ENCODE results near the gene DGKQ.
"Not testable (repeated sequence)": the region's sequence is repeated elsewhere in the genome, so short reads cannot be mapped to it uniquely, and the experiment has no call there.

DGKQ gene

GRCh38 chr4:919004-919680 lies 54.2 kb downstream of the DGKQ start:
- DNase-seq: not testable (repeated sequence)

GRCh38 chr4:918591-918990 lies 54.8 kb downstream of the DGKQ start:
- not testable (repeated sequence) for DNase-seq

- no peak for DNase-seq
Observed at GRCh38 chr4:917992-918391, 55.4 kb downstream of the DGKQ start.

- no peak for DNase-seq
Observed at GRCh38 chr4:917466-917865, 55.9 kb downstream of the DGKQ start.

- no peak for DNase-seq
Observed at GRCh38 chr4:915595-915994, 57.8 kb downstream of the DGKQ start.

GRCh38 chr4:915041-915474 lies 58.3 kb downstream of the DGKQ start:
- no peak for DNase-seq

GRCh38 chr4:914531-914930 lies 58.8 kb downstream of the DGKQ start:
- DNase-seq: no peak

DNA sequence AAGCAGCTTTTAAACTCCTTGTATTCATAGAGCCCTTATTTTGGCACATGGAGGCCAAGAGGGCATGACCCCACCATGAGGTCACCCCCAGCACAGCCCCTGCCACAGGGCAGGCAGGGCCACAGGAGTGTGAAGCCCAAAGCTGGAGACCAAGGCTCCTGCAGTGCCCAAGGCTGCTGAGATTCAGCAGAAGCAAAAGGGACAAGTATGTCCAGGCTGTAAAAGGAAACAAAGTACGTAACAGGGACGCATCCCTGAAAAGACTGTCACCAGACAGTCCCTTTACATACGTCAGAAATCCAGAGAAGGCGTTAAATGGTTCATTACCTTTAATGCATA lies 60.1 kb downstream of the DGKQ start:
- no peak for DNase-seq

- DNase-seq: no peak
Observed at GRCh38 chr4:912548-913279, 60.7 kb downstream of the DGKQ start.

- DNase-seq: no peak
Observed at GRCh38 chr4:911871-912490, 61.4 kb downstream of the DGKQ start.

DNA sequence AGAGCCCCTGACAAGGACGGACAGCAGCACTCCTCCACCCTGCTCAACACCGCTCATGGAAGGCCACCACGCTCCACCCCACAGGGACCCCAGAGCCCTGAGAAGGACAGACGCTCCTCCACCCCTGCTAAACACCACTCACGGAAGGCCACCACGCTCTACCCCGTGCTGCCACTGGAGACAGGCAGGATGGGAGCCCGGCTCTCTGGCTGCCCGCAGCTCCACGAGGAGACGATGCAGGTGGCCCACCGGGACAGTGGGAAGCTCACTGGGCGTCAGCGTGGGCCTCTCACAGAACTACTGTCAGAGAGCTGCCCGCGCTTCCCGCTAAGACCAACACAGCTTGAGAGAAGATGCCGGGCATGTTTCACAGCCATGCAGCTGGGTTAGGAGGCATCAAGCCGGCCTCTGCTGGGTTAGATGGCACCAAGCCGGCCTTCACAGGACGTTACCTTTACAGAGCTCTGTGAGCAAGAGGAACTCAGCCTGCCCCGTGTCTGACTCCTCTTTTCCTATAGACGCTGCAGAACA lies 62.1 kb downstream of the DGKQ start:
- DNase-seq: no peak

DNA sequence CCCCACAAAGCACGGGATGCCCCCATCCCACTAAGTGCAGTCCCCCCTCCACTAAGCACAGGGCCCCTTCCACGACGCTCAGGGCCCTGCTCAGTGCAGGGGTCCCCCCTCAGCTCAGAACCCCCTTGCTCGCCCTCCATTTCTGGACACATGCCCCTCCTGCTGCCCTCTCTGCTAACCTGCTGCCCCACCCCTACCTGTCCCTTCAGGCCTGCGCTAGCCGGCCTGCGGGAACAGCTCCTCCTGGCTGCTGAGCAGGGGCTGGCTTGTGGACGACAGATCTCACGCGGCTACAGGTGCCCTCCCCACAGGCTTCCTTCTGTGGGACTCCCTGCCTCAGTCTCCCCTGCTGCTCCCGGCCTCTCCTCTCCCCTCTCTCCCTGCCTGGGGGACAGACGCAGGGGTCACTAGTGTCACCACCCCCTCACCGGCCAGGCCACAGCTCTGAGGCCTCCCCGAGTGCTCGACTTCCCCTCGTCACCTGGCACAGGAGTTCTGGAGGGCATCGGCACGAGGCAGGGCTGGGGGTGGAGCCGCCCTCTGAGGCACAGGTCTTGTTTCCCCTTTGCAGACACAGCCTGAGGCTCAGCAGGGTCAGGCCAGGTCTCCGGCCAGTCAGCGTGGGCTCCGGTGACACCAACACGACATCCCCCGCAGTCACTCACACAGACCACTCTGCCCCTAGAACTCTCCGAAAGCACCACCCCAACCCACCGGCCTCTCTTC lies 62.8 kb downstream of the DGKQ start:
- no peak for DNase-seq

GRCh38 chr4:909821-910220 lies 63.5 kb downstream of the DGKQ start:
- DNase-seq: no peak

DNA sequence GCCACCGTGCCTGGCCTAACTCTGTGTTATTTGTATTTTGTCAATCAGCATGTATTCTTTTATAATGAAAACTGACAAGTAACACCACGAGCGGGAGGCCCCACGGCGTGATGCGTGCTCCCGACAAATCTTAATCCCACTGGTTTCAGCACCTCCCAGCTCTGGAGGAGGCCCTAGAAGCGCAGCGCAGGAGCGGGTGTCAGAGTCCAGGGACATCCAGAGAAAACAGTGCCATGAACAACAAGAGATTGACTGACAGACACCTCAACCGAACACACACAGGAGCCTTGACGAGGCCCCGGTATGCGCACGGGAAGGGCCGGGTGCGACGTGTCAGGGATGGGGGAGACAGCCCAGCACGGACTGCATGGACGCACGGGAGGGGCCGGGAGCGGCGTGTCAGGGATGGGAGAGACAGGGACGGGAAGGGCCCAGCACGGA lies 64.2 kb downstream of the DGKQ start:
- no peak for DNase-seq
